ENCODE results near the gene CMSS1. TPM values are rescaled to one million over a fixed set of nuclear protein-coding genes. Genes with fewer than 3 reads are reported as not detected.

Gene CMSS1
- total and polyA plus RNA-seq, 7 experiments from 2014 or later: 14.9 to 47.7 (median 18.4) TPM

DNA sequence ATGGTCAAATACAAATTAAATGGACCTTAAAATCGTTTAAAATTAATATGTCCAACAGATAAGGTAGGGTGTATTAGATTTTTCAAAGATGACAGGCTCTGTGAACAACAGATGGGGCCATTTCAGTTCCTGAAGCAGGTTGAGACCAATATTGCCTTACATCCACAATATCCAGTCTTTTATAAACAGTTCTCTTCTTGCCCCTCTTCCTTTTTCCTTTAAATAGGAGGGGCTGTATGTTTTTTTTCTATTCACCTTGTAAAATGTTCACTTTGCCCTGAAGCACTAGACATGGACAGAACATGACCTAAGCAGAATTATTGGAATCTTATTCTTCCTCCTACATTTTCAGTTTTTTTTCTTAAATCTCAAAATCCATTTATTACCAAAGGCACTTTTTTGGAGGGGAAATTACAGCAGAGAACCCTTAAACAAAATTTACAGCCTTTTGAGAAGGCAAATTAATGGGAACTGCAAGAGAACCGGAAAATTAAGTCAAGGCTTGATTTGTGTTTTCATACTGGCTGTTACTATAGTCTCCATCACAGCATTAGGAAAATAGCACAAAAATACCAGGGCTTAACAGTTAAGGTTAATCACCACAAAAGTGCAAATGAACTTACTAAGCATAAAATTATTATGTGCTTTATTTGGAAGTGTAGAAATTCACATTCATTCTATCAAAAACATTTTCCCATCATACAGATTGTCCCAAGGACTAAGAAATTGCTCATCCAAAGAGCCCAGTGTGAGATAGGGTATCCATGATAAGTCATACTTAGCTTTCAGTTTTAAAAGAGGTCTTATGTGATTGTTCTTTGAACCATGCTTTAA lies 55.8 kb downstream of the CMSS1 start:
- H3K4me3 ChIP-seq (ENCODE audit: low read length): no peak overlapping the region
- Mint-ChIP-seq H3K4me3 (peak overlapping the region in 1 of 10 donors; percentile 3), H3K36me3 (peaks cover 0 to 7% (median 3%) of the 10 kb centered on the region in 5 donors), H3K4me1 (peaks cover 5 to 59% (median 17%) of the 10 kb centered on the region in 7 donors), H3K27me3 (peaks cover 0 to 41% (median 0%) of the 10 kb centered on the region in 5 donors), H3K9me3 (no peaks in the 10 kb centered on the region), H3K27ac (peak overlapping the region in 1 of 9 donors; percentile 2)
- DNase-seq (no peak), ATAC-seq (no peak)
- no peaks in the 10 kb centered on the region for H3K36me3 ChIP-seq (ENCODE audit: control insufficient read depth in 2 of 3, insufficient read depth in 3 of 3, low read length in 3 of 3)
- ChIA-PET CTCF (no interaction called here), POLR2A (no interaction called here)
- H3K27ac ChIP-seq (ENCODE audit: low read depth, low read length): no peak overlapping the region
- H3K9me3 ChIP-seq (ENCODE audit: control insufficient read depth in 2 of 3, low read length in 3 of 3): no peaks in the 10 kb centered on the region
- peaks cover 10 to 14% of the 10 kb centered on the region in 2 donors for H3K4me1 ChIP-seq (ENCODE audit: control insufficient read depth in 2 of 2, insufficient read depth in 2 of 2, low read length in 2 of 2)
- intact Hi-C loops (cut with micrococcal nuclease): loop anchor here in 1 of 2 donors (10.0 kb wide), 1 partner anchor 531 kb away; the partner anchor contains the start of genes LNP1 and TOMM70
- H3K27me3 ChIP-seq (ENCODE audit: control insufficient read depth in 2 of 2, insufficient read depth in 2 of 2, low read length in 2 of 2): peaks cover 0 to 6% of the 10 kb centered on the region in 2 donors

DNA sequence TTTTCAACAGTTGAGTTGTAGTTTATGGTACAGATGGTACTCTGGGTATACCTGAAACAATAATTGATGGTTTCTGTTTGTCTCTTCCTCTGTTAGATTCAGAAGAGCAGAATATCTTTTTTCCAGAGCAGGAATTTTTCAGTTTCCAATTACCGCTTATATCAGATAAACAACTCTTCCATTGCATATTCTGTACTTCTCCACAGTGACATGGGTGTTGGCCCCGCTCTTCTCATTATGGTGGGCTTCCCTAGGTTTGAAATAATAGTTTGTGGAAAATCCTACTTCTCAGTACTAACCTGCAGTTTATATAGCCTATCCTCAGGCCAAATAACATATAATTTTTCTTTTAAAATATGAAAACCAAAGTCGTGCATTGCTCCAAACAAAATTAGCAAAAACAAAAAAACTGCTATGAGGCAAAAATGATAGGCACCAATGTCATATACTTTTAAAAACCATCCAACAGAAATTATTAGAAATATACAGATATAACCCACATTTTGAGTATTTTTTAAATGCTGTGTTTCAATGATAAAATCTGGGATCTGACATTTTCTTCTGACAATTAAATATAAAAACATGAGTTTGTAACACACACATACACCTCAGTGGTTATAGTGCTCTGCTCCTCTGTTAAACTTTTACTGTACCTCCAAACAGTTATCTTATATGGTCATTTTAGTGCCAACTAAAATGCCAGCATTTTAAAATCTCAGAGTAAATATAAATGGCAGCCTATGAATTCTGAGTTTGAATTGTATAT lies 56.8 kb downstream of the CMSS1 start:
- CTCF ChIA-PET: no interaction called here
- POLR2A ChIA-PET: no interaction called here
- intact Hi-C loops (cut with micrococcal nuclease): loop anchor here in 1 of 2 donors (10.0 kb wide), 1 partner anchor 530 kb away; the partner anchor contains the start of genes LNP1 and TOMM70
- Histone ChIP-seq H3K4me1 (ENCODE audit: control insufficient read depth in 2 of 2, insufficient read depth in 2 of 2, low read length in 2 of 2) (peaks cover 10 to 14% of the 10 kb centered on the region in 2 donors), H3K4me3 (ENCODE audit: low read length) (no peak overlapping the region), H3K9me3 (ENCODE audit: control insufficient read depth in 2 of 3, low read length in 3 of 3) (no peaks in the 10 kb centered on the region), H3K36me3 (ENCODE audit: control insufficient read depth in 2 of 3, insufficient read depth in 3 of 3, low read length in 3 of 3) (no peaks in the 10 kb centered on the region), H3K27me3 (ENCODE audit: control insufficient read depth in 2 of 2, insufficient read depth in 2 of 2, low read length in 2 of 2) (peaks cover 0 to 6% of the 10 kb centered on the region in 2 donors), H3K27ac (ENCODE audit: low read depth, low read length) (no peak overlapping the region)
- no peak for DNase-seq
- Mint-ChIP-seq H3K4me3 (no peak overlapping the region), H3K4me1 (peaks cover 3 to 51% (median 17%) of the 10 kb centered on the region in 7 donors), H3K36me3 (peaks cover 0 to 6% (median 0%) of the 10 kb centered on the region in 5 donors), H3K27ac (no peak overlapping the region), H3K27me3 (peaks cover 0 to 47% (median 0%) of the 10 kb centered on the region in 5 donors), H3K9me3 (no peaks in the 10 kb centered on the region)
- ATAC-seq: no peak

DNA sequence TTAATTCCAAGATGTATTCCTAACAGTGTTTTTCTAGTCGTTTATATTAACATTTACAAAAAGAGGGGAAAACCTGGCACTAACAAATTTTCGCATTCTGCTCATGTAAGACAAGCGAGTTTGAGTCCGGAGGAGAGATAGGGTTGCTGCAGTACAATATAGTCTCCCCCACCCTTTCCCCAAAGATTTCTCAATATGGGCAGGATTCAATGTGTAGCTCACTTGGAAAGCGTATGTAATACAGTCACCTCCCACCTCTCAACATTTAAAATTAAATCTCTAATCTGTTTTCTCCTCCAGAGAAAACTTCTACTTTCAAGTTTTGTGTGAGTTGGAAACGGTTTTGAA lies 57.9 kb downstream of the CMSS1 start:
- Histone ChIP-seq H3K4me1 (ENCODE audit: control insufficient read depth in 2 of 2, insufficient read depth in 2 of 2, low read length in 2 of 2) (peaks cover 10 to 14% of the 10 kb centered on the region in 2 donors), H3K36me3 (ENCODE audit: control insufficient read depth in 2 of 3, insufficient read depth in 3 of 3, low read length in 3 of 3) (no peaks in the 10 kb centered on the region), H3K27me3 (ENCODE audit: control insufficient read depth in 2 of 2, insufficient read depth in 2 of 2, low read length in 2 of 2) (peaks cover 0 to 6% of the 10 kb centered on the region in 2 donors), H3K27ac (ENCODE audit: low read depth, low read length) (peak overlapping the region; percentile 59), H3K9me3 (ENCODE audit: control insufficient read depth in 2 of 3, low read length in 3 of 3) (no peaks in the 10 kb centered on the region), H3K4me3 (ENCODE audit: low read length) (peak overlapping the region; percentile 56)
- Mint-ChIP-seq H3K4me3 (peak overlapping the region; percentile 76 to 87 (median 82)), H3K27ac (peak overlapping the region in 7 of 9 donors; percentile 3 to 88 (median 49)), H3K36me3 (peaks cover 0 to 1% (median 0%) of the 10 kb centered on the region in 5 donors), H3K9me3 (no peaks in the 10 kb centered on the region), H3K27me3 (peaks cover 0 to 48% (median 0%) of the 10 kb centered on the region in 5 donors), H3K4me1 (peaks cover 3 to 41% (median 17%) of the 10 kb centered on the region in 7 donors)
- intact Hi-C loops (cut with micrococcal nuclease): loop anchor here in 1 of 2 donors (10.0 kb wide), 1 partner anchor 529 kb away; the partner anchor contains the start of genes LNP1 and TOMM70
- DNase-seq: no peak
- CTCF ChIA-PET: no interaction called here
- POLR2A ChIA-PET: no interaction called here
- ATAC-seq: peak; percentile 32

DNA sequence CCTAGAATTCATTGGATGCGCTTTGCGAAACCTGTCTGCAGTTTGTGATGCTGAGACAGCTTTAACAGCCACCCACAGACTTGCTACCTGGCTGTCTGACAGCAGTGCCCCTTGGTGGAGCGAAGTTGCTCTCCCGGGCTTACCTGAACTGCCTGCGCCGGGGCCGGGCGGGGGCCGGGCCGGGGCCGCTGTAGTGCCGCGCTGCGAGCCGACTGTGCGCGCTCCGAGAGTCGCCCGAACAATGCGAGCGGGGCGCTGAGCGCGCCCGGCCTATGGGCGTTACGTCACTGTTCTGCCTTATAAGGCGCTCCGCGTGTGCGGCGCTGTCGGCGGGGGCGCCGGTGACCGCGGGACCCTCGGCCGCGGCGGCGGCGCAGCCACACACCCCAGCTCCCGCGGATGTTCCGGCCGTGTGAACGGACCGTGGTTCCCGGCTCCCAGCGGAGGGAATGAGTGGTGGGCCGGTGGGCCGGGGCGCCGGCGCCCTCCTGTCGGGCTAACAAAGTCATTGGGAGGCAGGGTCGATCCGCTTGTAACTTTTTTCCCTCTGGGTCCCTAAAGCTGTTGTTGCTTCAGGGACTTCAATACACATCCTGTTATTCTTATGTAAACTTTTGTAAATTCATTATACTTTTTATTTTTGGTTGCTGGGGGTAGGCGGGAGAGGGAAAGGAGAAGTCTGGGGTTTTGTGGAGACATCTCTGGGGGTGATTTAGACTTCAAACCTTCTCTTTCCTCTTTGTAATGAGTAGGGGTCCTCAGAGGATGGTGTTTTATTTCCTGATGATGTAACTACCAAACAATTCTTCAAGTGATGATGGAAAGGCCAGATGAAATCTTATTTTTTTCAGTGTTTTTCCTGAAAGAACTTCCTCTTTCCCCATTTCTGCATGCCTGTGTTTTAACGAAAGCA lies 58.5 kb downstream of the CMSS1 start:
- DNase-seq (peak; percentile 60 to 74 (median 67)), ATAC-seq (peak; percentile 97)
- Histone ChIP-seq H3K4me1 (ENCODE audit: control insufficient read depth in 2 of 2, insufficient read depth in 2 of 2, low read length in 2 of 2) (peaks cover 10 to 14% of the 10 kb centered on the region in 2 donors), H3K4me3 (ENCODE audit: low read length) (peak overlapping the region; percentile 56), H3K9me3 (ENCODE audit: control insufficient read depth in 2 of 3, low read length in 3 of 3) (no peaks in the 10 kb centered on the region), H3K36me3 (ENCODE audit: control insufficient read depth in 2 of 3, insufficient read depth in 3 of 3, low read length in 3 of 3) (no peaks in the 10 kb centered on the region), H3K27ac (ENCODE audit: low read depth, low read length) (peak overlapping the region; percentile 59), H3K27me3 (ENCODE audit: control insufficient read depth in 2 of 2, insufficient read depth in 2 of 2, low read length in 2 of 2) (peaks cover 0 to 6% of the 10 kb centered on the region in 2 donors)
- H3K4me1 Mint-ChIP-seq: peaks cover 3 to 41% (median 17%) of the 10 kb centered on the region in 7 donors
- peaks cover 0 to 48% (median 0%) of the 10 kb centered on the region in 5 donors for H3K27me3 Mint-ChIP-seq
- H3K4me3 Mint-ChIP-seq: peak overlapping the region; percentile 76 to 87 (median 82)
- CTCF ChIA-PET: no interaction called here
- H3K9me3 Mint-ChIP-seq: no peaks in the 10 kb centered on the region
- H3K36me3 Mint-ChIP-seq: peaks cover 0 to 1% (median 0%) of the 10 kb centered on the region in 5 donors
- H3K27ac Mint-ChIP-seq: peak overlapping the region in 8 of 9 donors; percentile 30 to 86 (median 60)
- intact Hi-C loops (cut with micrococcal nuclease): loop anchor here (1.0 to 10.0 kb wide), 6 partner anchors 8 to 529 kb away; partner anchors contain the start of genes LNP1 (in 2 of the 2), TOMM70 (in 2 of the 2), CMSS1 (in 1 of the 2) and TBC1D23 (in 1 of the 2)
- POLR2A ChIA-PET: no interaction called here

DNA sequence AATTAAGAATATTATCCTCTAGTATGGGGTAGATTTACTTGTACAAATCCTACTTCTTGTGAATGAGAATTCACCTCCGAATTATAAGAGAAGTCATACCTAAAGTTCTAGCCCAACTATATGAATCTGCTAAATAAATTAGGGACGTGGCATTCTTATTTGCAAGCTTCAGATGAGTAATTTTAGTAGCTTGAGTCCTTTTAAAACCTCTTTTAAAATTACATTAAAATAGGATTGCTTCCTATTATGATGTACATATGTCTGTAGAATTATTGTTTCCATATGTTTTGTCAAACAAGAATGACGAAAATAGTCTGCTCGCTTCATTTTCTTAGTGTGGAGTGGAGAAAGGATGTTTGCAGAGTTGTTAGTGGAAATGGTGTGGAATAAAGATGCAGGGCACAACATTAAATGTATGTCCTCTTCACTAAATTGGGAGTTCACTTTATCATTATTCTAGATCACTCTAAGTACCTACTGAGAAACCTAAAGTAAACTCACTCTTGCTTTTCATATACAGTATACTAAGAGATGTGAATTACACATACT lies 59.4 kb downstream of the CMSS1 start:
- Mint-ChIP-seq H3K4me1 (peaks cover 5 to 32% (median 17%) of the 10 kb centered on the region in 7 donors), H3K27me3 (peaks cover 0 to 48% (median 0%) of the 10 kb centered on the region in 5 donors), H3K4me3 (peak overlapping the region in 8 of 10 donors; percentile 33 to 87 (median 76)), H3K9me3 (no peaks in the 10 kb centered on the region), H3K36me3 (peaks cover 0 to 2% (median 0%) of the 10 kb centered on the region in 5 donors), H3K27ac (peak overlapping the region in 6 of 9 donors; percentile 23 to 82 (median 57))
- Histone ChIP-seq H3K27me3 (ENCODE audit: control insufficient read depth in 2 of 2, insufficient read depth in 2 of 2, low read length in 2 of 2) (peaks cover 0 to 6% of the 10 kb centered on the region in 2 donors), H3K9me3 (ENCODE audit: control insufficient read depth in 2 of 3, low read length in 3 of 3) (no peaks in the 10 kb centered on the region), H3K4me1 (ENCODE audit: control insufficient read depth in 2 of 2, insufficient read depth in 2 of 2, low read length in 2 of 2) (peaks cover 10 to 14% of the 10 kb centered on the region in 2 donors), H3K36me3 (ENCODE audit: control insufficient read depth in 2 of 3, insufficient read depth in 3 of 3, low read length in 3 of 3) (no peaks in the 10 kb centered on the region), H3K4me3 (ENCODE audit: low read length) (no peak overlapping the region), H3K27ac (ENCODE audit: low read depth, low read length) (no peak overlapping the region)
- DNase-seq (no peak), ATAC-seq (no peak)
- intact Hi-C loops (cut with micrococcal nuclease): loop anchor here (2.0 to 10.0 kb wide), 2 partner anchors 524 to 528 kb away; partner anchors contain the start of genes LNP1 (in 2 of the 2) and TOMM70 (in 2 of the 2)
- POLR2A ChIA-PET: no interaction called here
- CTCF ChIA-PET: no interaction called here

All from naive thymus-derived CD4-positive, alpha-beta T cell (primary cell).